Pulmonary artery endothelial cell (primary cell): ENCODE data around the gene LRRC18. TPM values are rescaled to one million over a fixed set of nuclear protein-coding genes. Genes with fewer than 3 reads are reported as not detected.
A peak's percentile ranks its signal among the peaks of the same experiment; 100 is the strongest.

Source experiments
- DNase-seq: peaks from one replicate; pipeline ENCODE4 v3.0.0-alpha.2; 2011; ENCODE audit warnings: low read depth, low spot score
- total RNA-seq: library from RNA; depleted of rRNA; stranded (reverse); fragments of >200 nt; gene quantifications from 2 replicates; pipeline ENCODE4 v1.2.3, GENCODE V29; 2014

LRRC18 gene
- total RNA-seq, 1 donor from 2014 or later, result not detected

DNA sequence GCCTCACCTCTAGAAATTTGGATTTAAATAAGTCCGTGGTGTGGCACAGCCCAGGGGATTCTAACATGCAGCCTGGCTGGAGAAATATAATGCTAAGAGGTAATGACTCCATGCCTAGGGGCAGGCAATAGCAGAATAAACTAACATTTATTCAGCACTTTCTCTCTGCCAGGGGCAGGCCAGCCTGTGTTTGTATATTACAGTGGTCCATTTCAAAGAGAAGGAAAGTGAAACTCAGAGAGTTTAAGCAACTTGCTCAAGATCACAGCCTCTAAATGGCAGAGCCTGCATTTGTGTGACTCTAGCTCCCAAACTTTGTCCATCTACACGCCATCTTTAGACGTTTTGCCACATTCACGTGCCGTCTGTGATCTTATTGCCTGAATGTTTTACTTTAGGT lies 6.7 kb upstream of the LRRC18 start:
- DNase-seq, result no peak

GRCh38 chr10:48945441-48946130 lies 5.9 kb upstream of the LRRC18 start:
- peak; percentile 11 for DNase-seq

- no peak for DNase-seq
These were observed 4.5 kb upstream of the LRRC18 start for GRCh38 chr10:48944171-48944570.

DNA sequence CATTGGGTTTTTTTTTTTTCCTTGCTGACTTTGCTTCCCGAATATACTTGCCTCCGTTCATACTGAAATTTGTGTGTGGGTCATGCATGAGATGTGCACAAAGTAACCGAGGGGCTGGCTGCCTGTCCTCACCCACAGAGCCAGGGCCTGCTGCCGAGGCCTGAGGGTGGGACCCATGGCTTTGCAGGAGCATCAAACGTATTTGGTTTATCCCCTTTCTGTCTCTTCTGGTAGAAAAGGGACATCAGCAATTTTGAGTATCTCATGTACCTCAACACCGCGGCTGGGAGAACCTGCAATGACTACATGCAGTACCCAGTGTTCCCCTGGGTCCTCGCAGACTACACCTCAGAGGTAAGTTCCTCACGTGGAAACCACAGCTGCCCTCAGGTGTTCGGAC lies 3.5 kb upstream of the LRRC18 start:
- DNase-seq, result no peak

DNA sequence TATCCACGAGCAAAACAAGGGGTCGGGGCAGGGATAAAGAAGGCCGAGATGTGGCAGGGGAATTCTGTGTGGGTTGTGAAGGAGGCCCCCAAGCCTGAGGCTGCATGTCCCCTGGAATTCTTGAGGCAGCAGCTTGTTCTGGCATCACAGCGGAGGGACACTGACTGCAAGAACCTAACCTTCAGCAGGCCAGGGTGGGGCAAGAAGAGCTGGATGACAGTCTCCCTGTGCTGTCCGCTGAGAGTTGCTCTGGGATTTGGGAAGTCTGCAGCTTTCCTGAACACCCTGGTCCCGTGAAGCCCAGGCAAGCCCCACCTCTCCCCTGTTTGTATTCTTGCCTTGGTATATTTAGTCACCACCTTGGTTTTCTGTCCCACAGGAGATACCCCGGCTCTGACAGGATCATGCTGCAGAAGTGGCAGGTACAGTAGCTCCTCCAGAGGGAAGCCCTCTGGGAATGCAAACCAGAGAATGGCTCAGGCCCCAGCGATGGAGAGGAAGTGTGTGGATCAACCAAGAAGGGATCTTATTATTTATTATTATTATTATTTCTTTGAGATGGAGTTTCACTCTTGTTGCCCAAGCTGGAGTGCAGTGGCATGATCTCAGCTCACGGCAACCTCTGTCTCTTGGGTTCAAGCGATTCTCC lies 1.9 kb upstream of the LRRC18 start:
- DNase-seq, result no peak

DNA sequence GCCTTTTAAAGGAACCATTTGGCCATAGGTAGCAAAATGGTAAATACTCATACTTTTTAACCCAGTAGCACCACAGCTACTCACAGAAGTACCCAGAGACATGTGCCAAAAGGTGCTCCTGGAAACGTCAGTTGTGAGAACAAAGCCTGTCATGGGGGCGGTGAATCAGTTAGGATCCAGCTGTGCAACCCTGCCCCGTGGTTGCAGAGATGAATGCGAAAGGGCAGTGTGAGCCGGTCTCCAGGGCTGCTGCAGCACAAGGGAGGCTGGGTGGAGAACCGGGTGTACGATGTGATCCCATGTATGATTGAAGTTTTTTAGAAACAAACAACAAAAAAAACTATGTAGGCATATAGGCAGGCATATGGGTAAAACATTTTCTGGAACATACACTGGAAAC lies 1.3 kb upstream of the LRRC18 start:
- DNase-seq, result no peak

DNA sequence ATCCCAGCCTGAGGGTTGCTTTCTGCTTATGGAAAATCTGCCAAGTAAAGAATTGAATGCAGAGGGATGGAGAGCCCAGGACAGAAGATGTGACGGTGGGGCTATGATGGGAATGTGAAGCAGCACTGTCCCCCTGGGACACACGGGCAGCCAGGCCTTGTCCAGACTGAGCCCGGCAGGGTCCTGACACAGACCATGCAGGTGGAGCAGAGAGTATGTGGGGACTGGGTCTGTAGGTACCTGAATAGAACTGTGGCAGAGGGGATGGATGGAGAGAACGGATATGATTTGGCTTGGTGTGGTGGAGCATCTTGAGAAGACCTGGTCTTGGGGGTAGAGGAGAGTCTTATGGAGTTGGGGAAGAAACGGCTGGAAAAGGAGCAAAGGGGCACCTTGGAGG lies 732 bp upstream of the LRRC18 start:
- no peak for DNase-seq

- no peak for DNase-seq
These were observed 577 bp downstream of the LRRC18 start for GRCh38 chr10:48938990-48939536.

GRCh38 chr10:48938281-48938680 lies 1.4 kb downstream of the LRRC18 start:
- DNase-seq, result no peak

GRCh38 chr10:48937796-48938195 lies 1.8 kb downstream of the LRRC18 start:
- DNase-seq, result no peak

GRCh38 chr10:48935577-48935976 lies 4.1 kb downstream of the LRRC18 start:
- no peak for DNase-seq

DNA sequence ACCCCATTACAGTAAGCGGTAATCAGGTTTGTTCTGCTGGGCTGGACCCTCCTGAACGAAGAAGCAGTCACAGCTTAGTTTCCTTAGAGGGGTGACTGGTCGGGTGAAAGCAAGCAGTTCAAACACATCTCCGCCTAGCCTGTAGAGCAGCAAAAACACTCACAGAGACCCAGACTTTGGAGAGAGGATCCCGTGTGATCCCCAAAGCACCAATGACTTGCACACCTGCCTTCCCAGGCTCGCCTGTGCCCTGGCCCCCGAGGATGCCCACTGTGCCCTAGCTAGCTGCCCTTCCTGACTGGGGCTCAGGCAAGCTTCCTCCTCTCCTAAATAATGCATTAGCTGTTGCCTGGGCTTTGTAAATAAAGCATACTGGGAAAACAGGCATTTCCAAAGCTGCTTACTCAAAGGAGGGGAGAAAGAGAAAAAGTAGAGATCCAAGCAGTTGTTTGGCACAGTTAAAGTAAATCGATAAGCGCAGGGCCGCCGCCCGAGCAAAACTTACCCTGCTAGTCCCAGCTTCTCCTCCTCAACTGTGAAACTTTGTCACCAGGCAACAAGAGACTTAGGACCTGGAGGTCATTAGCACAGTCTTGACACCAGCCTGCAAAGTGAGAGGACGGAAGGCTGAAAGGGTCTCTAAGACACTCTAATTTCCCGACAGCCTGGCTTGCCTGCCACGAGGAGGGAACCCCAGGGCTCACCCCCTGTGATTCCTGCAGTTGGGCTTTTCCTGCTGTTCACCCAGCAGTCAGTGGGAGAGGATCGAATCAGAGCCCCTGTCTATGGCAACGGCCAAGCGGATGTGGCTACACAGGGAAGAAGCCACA lies 4.8 kb downstream of the LRRC18 start:
- DNase-seq, result no peak

- DNase-seq, result no peak
These were observed 6.6 kb downstream of the LRRC18 start for GRCh38 chr10:48932831-48933664.

GRCh38 chr10:48931188-48931587 lies 8.5 kb downstream of the LRRC18 start:
- no peak for DNase-seq

DNA sequence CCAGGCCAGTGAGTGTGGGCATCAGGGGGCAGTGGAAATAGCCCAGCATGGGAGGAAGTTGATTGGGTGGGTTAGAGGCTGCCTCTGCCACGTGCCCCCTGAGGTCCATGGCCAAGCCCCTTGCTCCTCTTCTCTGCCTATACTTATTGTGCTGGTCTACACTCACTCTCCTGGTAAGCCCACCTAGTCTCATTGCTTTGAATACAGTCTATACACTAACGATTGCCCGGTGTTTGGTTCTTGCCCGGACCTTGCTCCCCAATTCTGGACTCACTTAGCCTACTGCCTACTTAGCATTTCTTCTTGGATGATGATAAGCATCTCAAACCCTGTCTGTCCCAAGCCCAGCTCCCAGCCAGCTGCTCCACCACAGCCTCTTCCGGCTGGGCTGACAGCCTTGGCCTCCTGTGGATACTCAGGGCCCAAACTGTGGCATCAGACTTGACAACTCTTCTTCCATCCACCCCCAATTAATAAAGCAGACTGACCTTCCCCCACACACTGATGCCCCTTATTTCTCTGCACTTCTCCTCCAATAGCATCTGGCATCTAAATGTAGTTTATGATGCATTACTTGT lies 10.1 kb downstream of the LRRC18 start:
- no peak for DNase-seq

- DNase-seq, result no peak
These were observed 12.7 kb downstream of the LRRC18 start for GRCh38 chr10:48926764-48927540.

- DNase-seq, result no peak
These were observed 13.4 kb downstream of the LRRC18 start for GRCh38 chr10:48926255-48926654.

GRCh38 chr10:48924988-48925387 lies 14.7 kb downstream of the LRRC18 start:
- DNase-seq, result no peak

GRCh38 chr10:48923748-48924147 lies 15.9 kb downstream of the LRRC18 start:
- DNase-seq, result no peak

DNA sequence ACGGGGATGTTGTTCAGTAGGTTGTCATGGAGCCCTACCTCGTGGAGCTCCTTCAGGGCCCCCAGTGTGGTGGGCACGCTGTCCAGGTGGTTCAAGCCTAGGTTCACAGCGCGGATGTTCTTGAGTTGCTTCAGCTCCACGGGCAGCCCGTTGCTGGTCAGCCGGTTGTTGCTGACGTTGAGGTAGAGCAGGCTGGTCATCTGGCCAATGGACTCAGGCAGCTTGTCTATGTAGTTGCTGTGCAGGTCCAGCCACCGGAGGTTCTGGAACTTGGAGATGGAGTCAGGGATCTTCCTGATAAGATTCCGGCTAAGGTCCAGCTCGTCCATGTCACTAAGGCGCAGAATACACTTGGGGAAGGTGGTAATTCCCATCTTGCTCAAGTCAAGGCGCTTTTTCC lies 26.0 kb downstream of the LRRC18 start:
- DNase-seq, result no peak
